Activated naive CD4-positive, alpha-beta T cell treated with anti-CD3 and anti-CD28 coated beads, Interleukin-2, amount 50 U/mL, for 24 hours (primary cell): Measurements from ENCODE around the gene DRD2.

Experiments used
- H3K27ac Mint-ChIP-seq: one replicate; pipeline ENCODE4 v1.8.0; 2021; ENCODE audit warnings: mild to moderate bottlenecking, mixed read lengths
- H3K27me3 Mint-ChIP-seq: one replicate; pipeline ENCODE4 v1.8.0; 2021; ENCODE audit warnings: mixed read lengths
- H3K36me3 Mint-ChIP-seq: one replicate; pipeline ENCODE4 v1.8.0; 2021; ENCODE audit warnings: mixed read lengths
- H3K4me1 Mint-ChIP-seq: one replicate; pipeline ENCODE4 v1.8.0; 2021; ENCODE audit warnings: mixed read lengths
- H3K4me3 Mint-ChIP-seq: one replicate; pipeline ENCODE4 v1.8.0; 2021; ENCODE audit warnings: mild to moderate bottlenecking, mixed read lengths
- H3K9me3 Mint-ChIP-seq: one replicate; pipeline ENCODE4 v1.8.0; 2021; ENCODE audit warnings: mixed read lengths

DRD2 gene

GRCh38 chr11:113385749-113386148, 89.4 kb downstream of the DRD2 start:
- Mint-ChIP-seq H3K27ac (no peak overlapping the region), H3K4me3 (no peak overlapping the region), H3K9me3 (no peaks in the 10 kb centered on the region), H3K36me3 (peaks cover 8% of the 10 kb centered on the region), H3K27me3 (peaks cover 1% of the 10 kb centered on the region), H3K4me1 (no peaks in the 10 kb centered on the region)

GRCh38 chr11:113384551-113384950, 90.6 kb downstream of the DRD2 start:
- Mint-ChIP-seq H3K36me3 (peaks cover 15% of the 10 kb centered on the region), H3K27ac (no peak overlapping the region), H3K4me1 (no peaks in the 10 kb centered on the region), H3K4me3 (no peak overlapping the region), H3K9me3 (no peaks in the 10 kb centered on the region), H3K27me3 (peaks cover 1% of the 10 kb centered on the region)

DNA sequence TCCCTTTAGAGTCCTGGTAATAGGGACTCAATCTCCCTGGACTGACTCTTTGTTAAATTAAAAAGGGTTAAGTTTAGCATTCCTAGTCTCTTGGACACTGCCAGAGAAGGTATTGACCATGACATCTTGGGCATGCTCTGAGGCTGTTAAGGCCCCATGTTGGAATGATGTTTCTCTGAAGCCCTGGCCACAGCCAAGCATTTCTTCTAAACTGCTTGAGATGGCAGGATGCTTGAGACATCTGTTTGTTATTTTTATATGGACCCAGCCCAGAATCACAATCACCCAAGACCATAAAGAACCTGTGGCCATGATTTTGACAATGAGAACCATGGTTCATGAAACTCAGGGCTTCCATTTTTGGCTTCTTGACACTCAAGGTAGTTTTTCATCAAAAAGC, 93.1 kb downstream of the DRD2 start:
- H3K27me3 Mint-ChIP-seq, result peaks cover under 1% of the 10 kb centered on the region
- H3K4me3 Mint-ChIP-seq, result no peak overlapping the region
- no peak overlapping the region for H3K27ac Mint-ChIP-seq
- H3K36me3 Mint-ChIP-seq, result peaks cover 15% of the 10 kb centered on the region
- no peaks in the 10 kb centered on the region for H3K4me1 Mint-ChIP-seq
- no peaks in the 10 kb centered on the region for H3K9me3 Mint-ChIP-seq

DNA sequence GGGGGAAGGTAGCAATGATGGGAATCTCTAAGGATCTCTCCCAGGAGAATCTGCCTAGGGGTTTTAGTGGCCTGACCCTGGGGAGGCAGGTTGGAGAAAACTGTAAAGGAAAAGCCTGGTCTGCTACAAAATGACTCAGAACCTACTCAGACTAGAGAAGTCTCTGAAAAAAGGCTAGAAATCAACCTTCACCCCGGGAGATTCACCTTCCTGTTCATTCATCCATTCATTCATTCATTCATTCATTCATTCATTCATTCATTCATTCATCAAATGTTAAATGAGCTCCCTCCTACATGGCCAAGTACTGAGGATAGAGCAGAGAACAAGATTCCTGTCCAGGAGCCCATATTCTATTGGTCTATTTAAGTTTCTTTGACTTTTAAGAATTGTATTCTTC, 96.5 kb downstream of the DRD2 start:
- Mint-ChIP-seq H3K4me1 (peaks cover 3% of the 10 kb centered on the region), H3K27me3 (no peaks in the 10 kb centered on the region), H3K4me3 (no peak overlapping the region), H3K9me3 (no peaks in the 10 kb centered on the region), H3K27ac (no peak overlapping the region), H3K36me3 (peaks cover 12% of the 10 kb centered on the region)

DNA sequence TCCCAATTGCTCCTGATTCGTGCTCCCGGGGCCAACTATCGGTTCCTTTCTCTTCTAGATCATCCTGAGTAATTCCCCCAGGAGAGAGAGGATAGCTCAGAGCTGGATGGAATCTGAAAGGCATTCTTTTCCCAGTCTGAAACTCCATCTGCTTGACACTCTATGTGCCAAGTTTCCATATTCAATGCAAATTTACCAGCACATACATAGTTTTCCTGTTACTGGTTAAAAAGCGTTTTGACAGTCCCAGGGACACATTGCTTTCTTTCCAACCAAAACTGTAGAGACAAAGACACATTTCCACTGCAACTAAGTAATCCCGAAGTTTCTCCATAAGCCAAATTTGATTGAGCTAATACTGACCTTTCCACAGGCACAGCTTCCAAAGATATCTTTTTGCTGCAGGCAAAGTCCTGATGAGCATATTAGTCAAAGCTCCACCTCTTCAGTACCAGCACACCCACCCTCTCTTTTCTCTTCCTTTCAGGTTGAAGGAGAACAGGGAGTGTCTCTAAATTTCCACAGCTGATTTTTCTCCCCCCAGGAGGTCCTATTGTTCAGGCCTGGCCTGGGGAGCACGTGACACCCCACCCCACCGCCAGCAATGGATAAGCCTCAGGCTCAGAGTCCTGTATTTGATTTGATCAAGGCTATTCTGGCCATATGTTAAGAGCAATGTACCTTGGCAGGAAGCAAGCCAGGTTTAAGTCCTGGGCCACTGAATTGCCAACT, 97.4 kb downstream of the DRD2 start:
- no peaks in the 10 kb centered on the region for H3K9me3 Mint-ChIP-seq
- no peaks in the 10 kb centered on the region for H3K27me3 Mint-ChIP-seq
- no peak overlapping the region for H3K4me3 Mint-ChIP-seq
- H3K36me3 Mint-ChIP-seq, result peaks cover 14% of the 10 kb centered on the region
- peaks cover 3% of the 10 kb centered on the region for H3K4me1 Mint-ChIP-seq
- H3K27ac Mint-ChIP-seq, result no peak overlapping the region

- Mint-ChIP-seq H3K9me3 (no peaks in the 10 kb centered on the region), H3K36me3 (peaks cover 12% of the 10 kb centered on the region), H3K4me3 (no peak overlapping the region), H3K27me3 (no peaks in the 10 kb centered on the region), H3K27ac (no peak overlapping the region), H3K4me1 (peaks cover 3% of the 10 kb centered on the region)
Measured at GRCh38 chr11:113376156-113376555, 99.0 kb downstream of the DRD2 start.

DNA sequence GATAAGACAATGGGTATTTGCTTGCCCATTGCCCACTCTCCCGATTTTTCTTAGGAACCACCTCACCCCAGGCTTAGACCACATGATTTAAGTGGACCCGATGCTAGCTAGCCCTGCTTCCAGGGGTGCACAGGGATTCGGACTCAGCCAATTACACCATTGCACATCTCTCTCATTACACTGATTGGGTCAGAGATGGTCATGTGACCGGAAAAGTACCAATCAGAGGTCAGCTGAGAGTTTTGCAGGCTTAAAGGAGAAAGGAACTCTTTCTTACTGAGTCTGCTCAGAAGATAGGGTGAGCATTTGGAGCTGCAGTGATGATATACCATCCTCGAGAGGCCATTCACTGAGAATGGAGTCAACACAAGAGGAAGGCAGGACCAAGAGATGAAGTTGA, 99.8 kb downstream of the DRD2 start:
- H3K4me3 Mint-ChIP-seq, result no peak overlapping the region

DNA sequence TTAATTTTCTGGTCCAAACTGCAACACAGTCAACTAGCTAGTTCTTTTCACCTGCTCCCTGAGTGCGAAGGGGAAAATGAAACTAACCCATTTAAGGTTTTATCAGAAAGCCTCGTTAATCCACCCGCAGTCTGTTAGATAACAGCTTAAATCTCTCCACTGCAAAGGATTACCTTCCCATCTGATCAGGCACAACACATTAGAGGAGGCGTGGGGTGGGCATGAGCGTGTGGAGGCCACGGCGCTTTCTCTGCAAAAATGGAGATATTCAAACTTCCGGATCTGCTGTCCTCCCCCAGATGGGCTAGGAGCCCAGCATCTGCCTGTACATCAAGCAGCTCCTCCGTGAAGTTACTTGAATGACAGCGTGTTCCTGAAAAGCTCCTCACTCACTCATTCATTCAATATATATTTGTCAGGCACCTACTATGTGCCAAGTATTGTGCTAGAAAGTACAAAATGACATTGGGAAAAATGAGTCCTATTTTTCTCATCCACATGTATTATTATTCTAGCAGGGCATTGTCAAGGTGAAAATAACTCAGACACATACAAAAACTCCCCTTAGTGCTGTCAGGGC, 101.1 kb downstream of the DRD2 start:
- Mint-ChIP-seq H3K27ac (no peak overlapping the region), H3K36me3 (peaks cover 5% of the 10 kb centered on the region), H3K27me3 (no peaks in the 10 kb centered on the region)

More for the DNA sequence above, 99.8 kb downstream of the DRD2 start:
- no peak overlapping the region for H3K27ac Mint-ChIP-seq
- H3K27me3 Mint-ChIP-seq, result no peaks in the 10 kb centered on the region
- H3K9me3 Mint-ChIP-seq, result no peaks in the 10 kb centered on the region
- H3K4me1 Mint-ChIP-seq, result peaks cover 3% of the 10 kb centered on the region
- peaks cover 9% of the 10 kb centered on the region for H3K36me3 Mint-ChIP-seq

DNA sequence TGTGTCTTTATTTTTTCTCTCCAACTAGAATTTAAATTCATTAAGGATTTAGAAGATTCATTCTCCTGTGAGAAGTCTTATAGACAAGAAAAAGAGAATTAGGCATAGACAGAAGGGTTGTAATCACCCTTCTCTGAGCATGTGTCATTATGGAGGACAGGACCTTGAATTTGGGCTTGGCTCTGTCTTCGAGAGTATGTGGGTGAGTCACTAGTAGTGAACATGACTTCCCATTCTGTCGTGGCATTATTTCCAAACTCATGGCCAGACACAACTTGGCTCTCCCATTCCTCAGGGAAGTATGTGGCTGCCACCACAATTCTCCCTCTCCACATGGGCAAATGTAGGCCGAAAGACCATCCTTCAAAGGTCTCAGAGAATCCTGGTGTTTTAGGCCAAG, 101.9 kb downstream of the DRD2 start:
- Mint-ChIP-seq H3K4me3 (no peak overlapping the region), H3K9me3 (no peaks in the 10 kb centered on the region), H3K36me3 (peaks cover 7% of the 10 kb centered on the region), H3K4me1 (peaks cover 3% of the 10 kb centered on the region), H3K27me3 (no peaks in the 10 kb centered on the region), H3K27ac (no peak overlapping the region)

More for the DNA sequence above, 101.1 kb downstream of the DRD2 start:
- H3K4me3 Mint-ChIP-seq, result no peak overlapping the region
- H3K4me1 Mint-ChIP-seq, result peaks cover 3% of the 10 kb centered on the region
- H3K9me3 Mint-ChIP-seq, result no peaks in the 10 kb centered on the region

DNA sequence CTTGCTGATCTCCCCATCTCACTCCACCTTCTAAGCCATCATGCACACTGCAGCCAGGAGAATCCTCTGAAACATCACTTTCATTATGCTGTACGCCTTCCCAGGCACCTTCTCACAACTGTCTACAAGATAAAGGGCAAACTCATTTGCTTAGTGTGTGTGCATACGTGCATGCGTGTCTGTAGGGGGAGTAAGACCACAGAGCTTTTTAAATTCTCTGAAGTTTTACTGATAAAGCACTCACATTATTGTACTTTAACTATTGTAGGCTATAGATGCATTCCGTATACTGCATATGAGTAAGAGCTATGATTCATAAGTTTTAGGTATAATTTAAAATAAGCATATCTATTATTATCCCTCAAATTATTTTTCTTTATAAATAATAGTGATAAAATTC, 102.9 kb downstream of the DRD2 start:
- Mint-ChIP-seq H3K27me3 (no peaks in the 10 kb centered on the region), H3K36me3 (peaks cover 7% of the 10 kb centered on the region)

DNA sequence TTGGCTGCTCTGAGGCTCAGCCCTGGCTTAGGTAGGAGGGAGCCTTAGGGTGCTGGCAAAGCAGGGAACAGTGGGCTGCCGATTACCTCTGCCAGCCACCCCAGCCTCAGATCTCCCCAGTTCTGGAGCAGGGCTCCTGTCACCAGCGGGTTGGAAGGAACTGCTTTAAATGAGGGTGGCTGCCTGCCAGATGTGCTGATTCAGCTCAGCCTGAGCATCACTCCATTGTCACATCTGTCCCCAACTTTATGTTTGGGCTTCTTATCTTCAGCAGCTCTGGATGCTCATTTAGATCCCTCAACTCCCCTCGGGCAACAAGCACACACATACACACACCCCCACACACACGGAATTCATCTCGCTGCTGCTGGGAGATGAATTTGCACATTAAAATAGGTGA, 104.6 kb downstream of the DRD2 start:
- no peak overlapping the region for H3K4me3 Mint-ChIP-seq
- H3K36me3 Mint-ChIP-seq, result peaks cover 7% of the 10 kb centered on the region
- H3K9me3 Mint-ChIP-seq, result no peaks in the 10 kb centered on the region
- no peaks in the 10 kb centered on the region for H3K27me3 Mint-ChIP-seq
- H3K4me1 Mint-ChIP-seq, result peaks cover 10% of the 10 kb centered on the region
- H3K27ac Mint-ChIP-seq, result no peak overlapping the region

More for the DNA sequence above, 102.9 kb downstream of the DRD2 start:
- no peak overlapping the region for H3K27ac Mint-ChIP-seq
- H3K4me1 Mint-ChIP-seq, result peaks cover 3% of the 10 kb centered on the region
- no peaks in the 10 kb centered on the region for H3K9me3 Mint-ChIP-seq
- no peak overlapping the region for H3K4me3 Mint-ChIP-seq

- no peaks in the 10 kb centered on the region for H3K9me3 Mint-ChIP-seq
- peaks cover 18% of the 10 kb centered on the region for H3K4me1 Mint-ChIP-seq
- H3K27me3 Mint-ChIP-seq, result no peaks in the 10 kb centered on the region
- H3K27ac Mint-ChIP-seq, result no peak overlapping the region
- H3K36me3 Mint-ChIP-seq, result peaks cover 7% of the 10 kb centered on the region
- no peak overlapping the region for H3K4me3 Mint-ChIP-seq
Measured at GRCh38 chr11:113369411-113369810, 105.8 kb downstream of the DRD2 start.

DNA sequence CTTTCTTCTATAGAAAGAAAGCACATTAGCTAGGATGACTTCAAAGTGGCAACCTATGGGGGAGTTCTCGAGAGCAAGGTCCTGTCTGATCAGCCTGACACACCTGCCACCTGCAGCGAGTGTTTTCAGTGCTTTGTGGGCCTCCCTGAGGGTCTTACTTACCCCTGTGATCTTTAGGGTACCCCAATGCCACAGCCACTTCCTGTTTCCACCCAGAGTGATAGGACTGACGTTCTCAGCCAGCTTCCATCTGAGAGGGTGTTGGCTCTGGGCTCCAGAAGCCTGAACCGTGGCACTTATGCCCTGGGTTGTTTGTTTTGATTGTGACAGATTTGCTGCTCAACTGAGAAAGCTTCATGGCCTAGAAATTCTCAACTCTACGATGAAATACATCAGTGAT, 109.3 kb downstream of the DRD2 start:
- H3K27ac Mint-ChIP-seq, result peak overlapping the region; percentile 35

DNA sequence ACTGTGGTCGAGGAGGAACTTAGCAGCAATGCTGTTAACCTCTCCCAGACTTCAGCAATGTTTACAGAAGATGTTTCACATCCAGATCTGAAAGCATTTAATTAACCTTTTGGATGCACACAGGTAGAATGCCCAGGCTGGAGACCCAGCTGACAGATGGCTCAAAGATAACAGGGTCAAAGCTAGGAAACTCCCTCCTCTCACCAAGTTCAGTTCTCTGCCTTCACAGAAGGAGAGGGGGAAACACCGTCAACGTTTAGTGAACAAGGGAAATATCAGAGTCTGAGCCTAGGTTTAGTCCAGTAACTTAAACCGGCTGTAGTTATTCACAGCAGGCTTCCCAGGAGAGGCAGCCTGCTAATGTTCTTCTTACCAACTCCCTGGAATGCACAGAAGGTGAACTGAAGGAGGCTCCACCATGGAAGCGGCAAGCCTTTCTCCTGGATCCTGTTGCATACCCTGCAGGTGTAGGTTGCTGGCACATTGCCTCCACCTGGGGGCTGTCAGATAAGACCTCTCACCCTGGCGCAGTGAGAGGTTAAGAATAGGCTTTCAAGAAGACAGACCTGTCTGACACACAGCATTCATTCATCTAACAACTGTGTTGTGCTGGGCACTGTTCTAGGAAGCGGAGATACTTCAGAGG, 111.1 kb downstream of the DRD2 start:
- Mint-ChIP-seq H3K36me3 (peaks cover 9% of the 10 kb centered on the region), H3K27ac (peak overlapping the region; percentile 41), H3K9me3 (no peaks in the 10 kb centered on the region), H3K4me1 (peaks cover 31% of the 10 kb centered on the region), H3K4me3 (no peak overlapping the region), H3K27me3 (no peaks in the 10 kb centered on the region)

More for the DNA sequence above, 109.3 kb downstream of the DRD2 start:
- Mint-ChIP-seq H3K36me3 (peaks cover 5% of the 10 kb centered on the region), H3K9me3 (no peaks in the 10 kb centered on the region), H3K4me1 (peaks cover 31% of the 10 kb centered on the region), H3K27me3 (no peaks in the 10 kb centered on the region), H3K4me3 (no peak overlapping the region)

- no peaks in the 10 kb centered on the region for H3K9me3 Mint-ChIP-seq
- no peak overlapping the region for H3K27ac Mint-ChIP-seq
- H3K4me1 Mint-ChIP-seq, result peaks cover 31% of the 10 kb centered on the region
- no peaks in the 10 kb centered on the region for H3K27me3 Mint-ChIP-seq
- no peak overlapping the region for H3K4me3 Mint-ChIP-seq
- H3K36me3 Mint-ChIP-seq, result peaks cover 8% of the 10 kb centered on the region
Measured at GRCh38 chr11:113363406-113363805, 111.8 kb downstream of the DRD2 start.
